Activated naive CD8-positive, alpha-beta T cell treated with anti-CD3 and anti-CD28 coated beads, Interleukin-2, amount 50 U/mL, for 16 hours (primary cell): ENCODE data around the gene SPDYE17.
"Not testable (repeated sequence)": the region's sequence is repeated elsewhere in the genome, so short reads cannot be mapped to it uniquely, and the experiment has no call there.

ENCODE experiments used
- DNase-seq: peaks from one replicate; pipeline ENCODE4 v3.0.0-alpha.2; 2020; ENCODE audit warnings: low read depth, low spot score

SPDYE17 gene

GRCh38 chr7:76998764-76999450 lies 33.3 kb downstream of the SPDYE17 start:
- DNase-seq: not testable (repeated sequence)

- no peak for DNase-seq
Observed at GRCh38 chr7:76998285-76998589, 33.9 kb downstream of the SPDYE17 start.

GRCh38 chr7:76997381-76998284 lies 34.5 kb downstream of the SPDYE17 start:
- no peak for DNase-seq

GRCh38 chr7:76996932-76997331 lies 35.2 kb downstream of the SPDYE17 start:
- DNase-seq: not testable (repeated sequence)

GRCh38 chr7:76994286-76994685 lies 37.9 kb downstream of the SPDYE17 start:
- DNase-seq: not testable (repeated sequence)

- not testable (repeated sequence) for DNase-seq
Observed at GRCh38 chr7:76993831-76994230, 38.3 kb downstream of the SPDYE17 start.

GRCh38 chr7:76992871-76993270 lies 39.3 kb downstream of the SPDYE17 start:
- DNase-seq: not testable (repeated sequence)

GRCh38 chr7:76992204-76992603 lies 40.0 kb downstream of the SPDYE17 start:
- DNase-seq: not testable (repeated sequence)

GRCh38 chr7:76990202-76990601 lies 42.0 kb downstream of the SPDYE17 start:
- DNase-seq: not testable (repeated sequence)

- not testable (repeated sequence) for DNase-seq
Observed at GRCh38 chr7:76985924-76986717, 46.0 kb downstream of the SPDYE17 start.

GRCh38 chr7:76984784-76985136 lies 47.4 kb downstream of the SPDYE17 start:
- DNase-seq: not testable (repeated sequence)

GRCh38 chr7:76983937-76984783 lies 48.0 kb downstream of the SPDYE17 start:
- DNase-seq: not testable (repeated sequence)

GRCh38 chr7:76983333-76983732 lies 48.8 kb downstream of the SPDYE17 start:
- DNase-seq: not testable (repeated sequence)

GRCh38 chr7:76982501-76982900 lies 49.7 kb downstream of the SPDYE17 start:
- not testable (repeated sequence) for DNase-seq

GRCh38 chr7:76981187-76981970 lies 50.8 kb downstream of the SPDYE17 start:
- not testable (repeated sequence) for DNase-seq

GRCh38 chr7:76980576-76980975 lies 51.6 kb downstream of the SPDYE17 start:
- not testable (repeated sequence) for DNase-seq

- DNase-seq: not testable (repeated sequence)
Observed at GRCh38 chr7:76977761-76978367, 54.3 kb downstream of the SPDYE17 start.

GRCh38 chr7:76974793-76975579 lies 57.2 kb downstream of the SPDYE17 start:
- DNase-seq: not testable (repeated sequence)

- DNase-seq: not testable (repeated sequence)
Observed at GRCh38 chr7:76974336-76974735, 57.8 kb downstream of the SPDYE17 start.
